ENCODE results near the gene VPS8.
"Not testable (repeated sequence)": the region's sequence is repeated elsewhere in the genome, so short reads cannot be mapped to it uniquely, and the experiment has no call there.

GRCh38 chr3:185017996-185018395 lies 206.0 kb downstream of the VPS8 start:
- not testable (repeated sequence) for TF ChIP-seq CTCF (conservative IDR thresholded peaks at IDR 0.05 in 1 of 2, IDR thresholded peaks at IDR 0.05 in 1 of 2; ENCODE audit: low read depth in 1 of 2, low read length in 2 of 2); EZH2 (IDR thresholded peaks at IDR 0.05; ENCODE audit: low read length, missing control alignments)
